GM12892 (cell line): ENCODE data around the gene ADPRHL1.

Experiments
- POLR2A ChIP-seq: IDR thresholded peaks from 2 replicates; pipeline ENCODE4 v1.6.1; 2011; ENCODE audit warnings: low read depth, low read length, control low read depth
- POLR2AphosphoS5 ChIP-seq: IDR thresholded peaks from 2 replicates; pipeline ENCODE4 v1.6.1; 2011; ENCODE audit warnings: low read depth, low read length, control low read depth
- TAF1 ChIP-seq: IDR thresholded peaks from 2 replicates; pipeline ENCODE4 v1.6.1; 2011; ENCODE audit warnings: low read depth, mild to moderate bottlenecking, control low read depth, low read length, borderline replicate concordance

DNA sequence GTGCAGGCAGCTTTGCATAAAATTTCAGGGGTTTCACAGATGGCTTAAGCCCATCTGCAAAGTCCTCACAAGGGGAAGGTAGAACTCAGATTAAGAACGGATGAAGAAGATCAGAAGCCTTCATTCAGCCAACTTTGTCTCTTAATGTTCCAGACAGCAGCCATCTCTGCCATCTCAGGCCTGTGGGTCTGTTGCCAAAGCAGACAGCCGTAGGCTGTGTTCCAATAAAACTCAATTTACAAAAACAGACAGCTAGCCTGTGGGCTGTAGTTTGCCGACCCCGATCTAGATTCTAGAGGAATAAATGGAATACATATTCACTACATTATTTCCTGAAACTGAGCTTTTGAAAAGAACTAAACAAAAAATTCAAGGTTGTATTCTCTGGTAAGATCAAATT, 33.4 kb upstream of the ADPRHL1 start:
- no peak for TF ChIP-seq POLR2AphosphoS5
- TF ChIP-seq TAF1 = no peak
- TF ChIP-seq POLR2A = no peak
